Measurements from ENCODE around the gene ZCCHC18. TPM values are rescaled to one million over a fixed set of nuclear protein-coding genes. Genes with fewer than 3 reads are reported as not detected.
A peak's percentile ranks its signal among the peaks of the same experiment; 100 is the strongest.
"Not testable (repeated sequence)": the region's sequence is repeated elsewhere in the genome, so short reads cannot be mapped to it uniquely, and the experiment has no call there.

The ZCCHC18 gene
- total RNA-seq, 2 donors from 2014 or later, result 4.0 to 4.9 TPM

GRCh38 chrX:104108955-104109354 is 3.4 kb upstream of the ZCCHC18 start:
- H3K4me3 Mint-ChIP-seq, result no peak overlapping the region
- DNase-seq (no peak), ATAC-seq (no peak)
- peaks cover 29% of the 10 kb centered on the region for H3K4me1 Mint-ChIP-seq
- H3K9me3 ChIP-seq (ENCODE audit: control insufficient read depth, low read length, poor library complexity, severe bottlenecking), result no peaks in the 10 kb centered on the region
- no peaks in the 10 kb centered on the region for H3K36me3 Mint-ChIP-seq (ENCODE audit: low read depth)
- H3K27ac Mint-ChIP-seq, result peak overlapping the region; percentile 87
- H3K27me3 Mint-ChIP-seq, result no peaks in the 10 kb centered on the region

- not testable (repeated sequence) for H3K36me3 Mint-ChIP-seq (ENCODE audit: low read depth); H3K27me3 Mint-ChIP-seq; DNase-seq; H3K9me3 ChIP-seq (ENCODE audit: control insufficient read depth, low read length, poor library complexity, severe bottlenecking)
- H3K4me1 Mint-ChIP-seq, result peaks cover 29% of the 10 kb centered on the region
- H3K27ac Mint-ChIP-seq, result peak overlapping the region; percentile 87
- H3K4me3 Mint-ChIP-seq, result peak overlapping the region; percentile 93
- peak; percentile 65 for ATAC-seq
Measured at GRCh38 chrX:104110491-104111240, 1.7 kb upstream of the ZCCHC18 start.

GRCh38 chrX:104113222-104113965 is 1.1 kb downstream of the ZCCHC18 start:
- H3K4me1 Mint-ChIP-seq, result peaks cover 21% of the 10 kb centered on the region
- peak; percentile 16 to 33 (median 19) for DNase-seq
- H3K4me3 Mint-ChIP-seq, result peak overlapping the region; percentile 93
- peak; percentile 68 for ATAC-seq
- H3K9me3 ChIP-seq (ENCODE audit: control insufficient read depth, low read length, poor library complexity, severe bottlenecking), result no peaks in the 10 kb centered on the region
- H3K27ac Mint-ChIP-seq, result peak overlapping the region; percentile 87
- H3K27me3 Mint-ChIP-seq, result no peaks in the 10 kb centered on the region
- peaks cover 2% of the 10 kb centered on the region for H3K36me3 Mint-ChIP-seq (ENCODE audit: low read depth)

GRCh38 chrX:104117759-104118158 is 5.4 kb downstream of the ZCCHC18 start:
- no peaks in the 10 kb centered on the region for H3K9me3 ChIP-seq (ENCODE audit: control insufficient read depth, low read length, poor library complexity, severe bottlenecking)
- peaks cover 2% of the 10 kb centered on the region for H3K36me3 Mint-ChIP-seq (ENCODE audit: low read depth)
- ATAC-seq, result no peak
- no peak for DNase-seq
- H3K27me3 Mint-ChIP-seq, result no peaks in the 10 kb centered on the region
- H3K27ac Mint-ChIP-seq, result peak overlapping the region; percentile 59
- peaks cover 10% of the 10 kb centered on the region for H3K4me1 Mint-ChIP-seq
- no peak overlapping the region for H3K4me3 Mint-ChIP-seq

- ATAC-seq (no peak), DNase-seq (no peak)
- Mint-ChIP-seq H3K36me3 (ENCODE audit: low read depth) (peaks cover 2% of the 10 kb centered on the region), H3K4me3 (no peak overlapping the region), H3K27ac (peak overlapping the region; percentile 84), H3K27me3 (no peaks in the 10 kb centered on the region), H3K4me1 (peaks cover 14% of the 10 kb centered on the region)
- no peaks in the 10 kb centered on the region for H3K9me3 ChIP-seq (ENCODE audit: control insufficient read depth, low read length, poor library complexity, severe bottlenecking)
Measured at GRCh38 chrX:104118765-104119164, 6.4 kb downstream of the ZCCHC18 start.

GRCh38 chrX:104122829-104123228 is 10.5 kb downstream of the ZCCHC18 start:
- Mint-ChIP-seq H3K36me3 (ENCODE audit: low read depth) (no peaks in the 10 kb centered on the region), H3K4me1 (peaks cover 19% of the 10 kb centered on the region), H3K27me3 (no peaks in the 10 kb centered on the region), H3K27ac (peak overlapping the region; percentile 45), H3K4me3 (peak overlapping the region; percentile 63)
- DNase-seq, result no peak
- peak; percentile 76 for ATAC-seq
- no peaks in the 10 kb centered on the region for H3K9me3 ChIP-seq (ENCODE audit: control insufficient read depth, low read length, poor library complexity, severe bottlenecking)

- H3K9me3 ChIP-seq (ENCODE audit: control insufficient read depth, low read length, poor library complexity, severe bottlenecking), result no peaks in the 10 kb centered on the region
- peaks cover 25% of the 10 kb centered on the region for H3K4me1 Mint-ChIP-seq
- DNase-seq (no peak), ATAC-seq (no peak)
- no peaks in the 10 kb centered on the region for H3K27me3 Mint-ChIP-seq
- no peak overlapping the region for H3K27ac Mint-ChIP-seq
- peaks cover 4% of the 10 kb centered on the region for H3K36me3 Mint-ChIP-seq (ENCODE audit: low read depth)
- H3K4me3 Mint-ChIP-seq, result no peak overlapping the region
Measured at GRCh38 chrX:104126856-104127255, 14.5 kb downstream of the ZCCHC18 start.

GRCh38 chrX:104130808-104131207 is 18.5 kb downstream of the ZCCHC18 start:
- no peak overlapping the region for H3K4me3 Mint-ChIP-seq
- ATAC-seq, result no peak
- DNase-seq, result no peak
- H3K27ac Mint-ChIP-seq, result peak overlapping the region; percentile 47
- peaks cover 4% of the 10 kb centered on the region for H3K36me3 Mint-ChIP-seq (ENCODE audit: low read depth)
- H3K9me3 ChIP-seq (ENCODE audit: control insufficient read depth, low read length, poor library complexity, severe bottlenecking), result no peaks in the 10 kb centered on the region
- H3K27me3 Mint-ChIP-seq, result no peaks in the 10 kb centered on the region
- peaks cover 19% of the 10 kb centered on the region for H3K4me1 Mint-ChIP-seq

GRCh38 chrX:104134583-104135261 is 22.4 kb downstream of the ZCCHC18 start:
- ATAC-seq (no peak), DNase-seq (no peak)
- Mint-ChIP-seq H3K36me3 (ENCODE audit: low read depth) (peaks cover 4% of the 10 kb centered on the region), H3K4me3 (no peak overlapping the region), H3K27ac (no peak overlapping the region), H3K4me1 (peaks cover 23% of the 10 kb centered on the region), H3K27me3 (no peaks in the 10 kb centered on the region)
- H3K9me3 ChIP-seq (ENCODE audit: control insufficient read depth, low read length, poor library complexity, severe bottlenecking), result no peaks in the 10 kb centered on the region

- Mint-ChIP-seq H3K36me3 (ENCODE audit: low read depth) (peaks cover under 1% of the 10 kb centered on the region), H3K4me1 (peaks cover 21% of the 10 kb centered on the region), H3K27me3 (no peaks in the 10 kb centered on the region), H3K27ac (peak overlapping the region; percentile 84), H3K4me3 (no peak overlapping the region)
- no peak for DNase-seq
- H3K9me3 ChIP-seq (ENCODE audit: control insufficient read depth, low read length, poor library complexity, severe bottlenecking), result no peaks in the 10 kb centered on the region
- no peak for ATAC-seq
Measured at GRCh38 chrX:104135677-104136076, 23.4 kb downstream of the ZCCHC18 start.

GRCh38 chrX:104136241-104137019 is 24.1 kb downstream of the ZCCHC18 start:
- peak; percentile 71 for ATAC-seq
- Mint-ChIP-seq H3K4me1 (peaks cover 21% of the 10 kb centered on the region), H3K4me3 (no peak overlapping the region), H3K36me3 (ENCODE audit: low read depth) (no peaks in the 10 kb centered on the region), H3K27ac (no peak overlapping the region), H3K27me3 (no peaks in the 10 kb centered on the region)
- no peaks in the 10 kb centered on the region for H3K9me3 ChIP-seq (ENCODE audit: control insufficient read depth, low read length, poor library complexity, severe bottlenecking)
- DNase-seq, result peak in 2 of 3 donors; percentile 17 to 18

GRCh38 chrX:104137496-104137895 is 25.2 kb downstream of the ZCCHC18 start:
- Mint-ChIP-seq H3K36me3 (ENCODE audit: low read depth) (no peaks in the 10 kb centered on the region), H3K4me3 (no peak overlapping the region), H3K27me3 (no peaks in the 10 kb centered on the region), H3K27ac (no peak overlapping the region), H3K4me1 (peaks cover 16% of the 10 kb centered on the region)
- DNase-seq (no peak), ATAC-seq (peak; percentile 62)
- no peaks in the 10 kb centered on the region for H3K9me3 ChIP-seq (ENCODE audit: control insufficient read depth, low read length, poor library complexity, severe bottlenecking)
